Measurements from ENCODE around the gene WWOX.

- TF ChIP-seq POLR2AphosphoS5 (IDR thresholded peaks at IDR 0.05; ENCODE audit: low read depth, low read length) = no peak
- no peak for TF ChIP-seq POLR2A (IDR thresholded peaks at IDR 0.05; ENCODE audit: low read depth, low read length)
- TF ChIP-seq POU2F2 (IDR thresholded peaks at IDR 0.05; ENCODE audit: low read depth, low read length) = no peak
- TF ChIP-seq TAF1 (IDR thresholded peaks at IDR 0.05; ENCODE audit: low read depth, low read length) = no peak
- TF ChIP-seq PAX5 (IDR thresholded peaks at IDR 0.05; ENCODE audit: insufficient read depth, low read length, severe bottlenecking) = no peak
- TF ChIP-seq SPI1 (IDR thresholded peaks at IDR 0.05; ENCODE audit: low read depth, low read length) = no peak
Measured at GRCh38 chr16:78317564-78318240, 218.2 kb downstream of the WWOX start.

All from GM12891 (cell line).